ENCODE results near the gene TNRC18. TPM values are rescaled to one million over a fixed set of nuclear protein-coding genes. Genes with fewer than 3 reads are reported as not detected.
A peak's percentile ranks its signal among the peaks of the same experiment; 100 is the strongest.

Gene TNRC18
- total RNA-seq, 1 experiment from 2014 or later = 91.7 TPM

DNA sequence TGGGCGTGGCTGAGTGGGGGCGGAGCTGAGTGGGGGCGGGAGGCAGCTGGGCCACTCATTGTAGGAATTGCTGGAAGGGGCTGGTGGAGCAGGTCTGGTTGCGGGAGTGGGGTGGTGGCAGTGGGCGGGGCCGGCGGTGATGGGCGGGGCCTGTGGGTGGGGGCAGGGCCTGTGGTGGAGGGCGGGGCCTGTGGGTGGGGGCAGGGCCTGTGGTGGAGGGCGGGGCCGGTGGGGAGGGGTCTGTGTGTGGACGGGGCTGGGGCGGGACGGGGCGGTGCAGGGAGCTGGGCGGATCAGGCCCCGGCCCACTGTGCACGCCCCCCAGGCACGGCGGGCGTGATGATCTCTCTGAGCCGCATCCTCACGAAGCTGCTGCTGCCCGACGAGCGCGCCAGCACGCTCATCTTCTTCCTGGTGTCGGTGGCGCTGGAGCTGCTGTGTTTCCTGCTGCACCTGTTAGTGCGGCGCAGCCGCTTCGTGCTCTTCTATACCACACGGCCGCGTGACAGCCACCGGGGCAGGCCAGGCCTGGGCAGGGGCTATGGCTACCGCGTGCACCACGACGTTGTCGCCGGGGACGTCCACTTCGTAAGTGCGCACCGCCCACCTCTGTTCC, 126.9 kb downstream of the TNRC18 start:
- no peaks in the 10 kb centered on the region for H3K9me3 ChIP-seq (ENCODE audit: low read depth, low read length, poor library complexity, severe bottlenecking)
- H3K4me3 ChIP-seq (ENCODE audit: low read depth, low read length, poor library complexity, severe bottlenecking) = no peak overlapping the region
- ChIA-PET CTCF (no interaction called here), POLR2A (ENCODE audit: low non-redundant PET) (no interaction called here)
- H3K4me1 ChIP-seq (ENCODE audit: insufficient read depth, low read length, poor library complexity, severe bottlenecking) = no peaks in the 10 kb centered on the region
- TF ChIP-seq, protein P1, sequence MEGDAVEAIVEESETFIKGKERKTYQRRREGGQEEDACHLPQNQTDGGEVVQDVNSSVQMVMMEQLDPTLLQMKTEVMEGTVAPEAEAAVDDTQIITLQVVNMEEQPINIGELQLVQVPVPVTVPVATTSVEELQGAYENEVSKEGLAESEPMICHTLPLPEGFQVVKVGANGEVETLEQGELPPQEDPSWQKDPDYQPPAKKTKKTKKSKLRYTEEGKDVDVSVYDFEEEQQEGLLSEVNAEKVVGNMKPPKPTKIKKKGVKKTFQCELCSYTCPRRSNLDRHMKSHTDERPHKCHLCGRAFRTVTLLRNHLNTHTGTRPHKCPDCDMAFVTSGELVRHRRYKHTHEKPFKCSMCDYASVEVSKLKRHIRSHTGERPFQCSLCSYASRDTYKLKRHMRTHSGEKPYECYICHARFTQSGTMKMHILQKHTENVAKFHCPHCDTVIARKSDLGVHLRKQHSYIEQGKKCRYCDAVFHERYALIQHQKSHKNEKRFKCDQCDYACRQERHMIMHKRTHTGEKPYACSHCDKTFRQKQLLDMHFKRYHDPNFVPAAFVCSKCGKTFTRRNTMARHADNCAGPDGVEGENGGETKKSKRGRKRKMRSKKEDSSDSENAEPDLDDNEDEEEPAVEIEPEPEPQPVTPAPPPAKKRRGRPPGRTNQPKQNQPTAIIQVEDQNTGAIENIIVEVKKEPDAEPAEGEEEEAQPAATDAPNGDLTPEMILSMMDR (conservative IDR thresholded peaks at IDR 0.05; ENCODE audit: low read depth, low read length) = no peak
- TF ChIP-seq EZH2 (IDR thresholded peaks at IDR 0.05; ENCODE audit: borderline replicate concordance, low read depth, low read length, poor library complexity, severe bottlenecking) = no peak
- no peaks in the 10 kb centered on the region for H3K27me3 ChIP-seq (replicated peaks; ENCODE audit: insufficient read depth, low read depth, low read length, poor library complexity)
- peak; percentile 58 for DNase-seq (ENCODE audit: low spot score)
- no peak overlapping the region for H3K27ac ChIP-seq (ENCODE audit: low read depth, low read length, poor library complexity, severe bottlenecking)
- BruUV-seq (replicated peaks) = no TSS peak
- intact Hi-C loops (cut with micrococcal nuclease; ENCODE audit: unreplicated experiment) = no loop called here
- H3K36me3 ChIP-seq (ENCODE audit: insufficient read depth, low read length, poor library complexity, severe bottlenecking) = peaks cover 9% of the 10 kb centered on the region

DNA sequence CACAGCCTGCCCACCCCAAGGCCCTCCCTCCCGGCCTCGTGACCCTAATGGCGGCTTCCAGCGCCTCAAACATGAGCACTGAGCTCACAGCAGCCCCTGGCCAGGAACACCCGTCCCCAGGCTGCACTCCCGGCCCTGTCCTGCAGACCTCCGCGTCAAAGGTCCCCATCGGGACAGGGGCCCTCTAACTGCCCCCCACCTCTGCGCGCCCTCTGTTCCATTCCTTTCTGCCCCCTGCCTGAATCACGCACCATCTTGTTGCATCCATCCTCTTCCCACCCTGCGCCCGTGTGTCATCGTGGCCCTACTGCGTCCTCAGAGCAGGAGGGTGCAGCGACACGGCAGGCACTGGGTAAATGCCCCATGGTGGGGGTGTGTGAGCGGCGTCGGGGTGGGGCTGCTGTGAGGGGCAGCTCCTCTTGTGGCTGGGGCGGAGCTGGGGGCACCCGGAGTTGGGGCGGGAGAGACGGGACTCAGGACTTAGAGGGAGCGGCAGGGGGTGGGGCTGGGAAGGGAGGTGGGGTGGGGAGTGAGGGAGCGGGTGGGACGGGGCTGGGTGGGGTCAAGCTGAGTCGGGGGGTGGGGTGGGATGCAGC, 127.5 kb downstream of the TNRC18 start:
- POLR2A ChIA-PET (ENCODE audit: low non-redundant PET) = no interaction called here

DNA sequence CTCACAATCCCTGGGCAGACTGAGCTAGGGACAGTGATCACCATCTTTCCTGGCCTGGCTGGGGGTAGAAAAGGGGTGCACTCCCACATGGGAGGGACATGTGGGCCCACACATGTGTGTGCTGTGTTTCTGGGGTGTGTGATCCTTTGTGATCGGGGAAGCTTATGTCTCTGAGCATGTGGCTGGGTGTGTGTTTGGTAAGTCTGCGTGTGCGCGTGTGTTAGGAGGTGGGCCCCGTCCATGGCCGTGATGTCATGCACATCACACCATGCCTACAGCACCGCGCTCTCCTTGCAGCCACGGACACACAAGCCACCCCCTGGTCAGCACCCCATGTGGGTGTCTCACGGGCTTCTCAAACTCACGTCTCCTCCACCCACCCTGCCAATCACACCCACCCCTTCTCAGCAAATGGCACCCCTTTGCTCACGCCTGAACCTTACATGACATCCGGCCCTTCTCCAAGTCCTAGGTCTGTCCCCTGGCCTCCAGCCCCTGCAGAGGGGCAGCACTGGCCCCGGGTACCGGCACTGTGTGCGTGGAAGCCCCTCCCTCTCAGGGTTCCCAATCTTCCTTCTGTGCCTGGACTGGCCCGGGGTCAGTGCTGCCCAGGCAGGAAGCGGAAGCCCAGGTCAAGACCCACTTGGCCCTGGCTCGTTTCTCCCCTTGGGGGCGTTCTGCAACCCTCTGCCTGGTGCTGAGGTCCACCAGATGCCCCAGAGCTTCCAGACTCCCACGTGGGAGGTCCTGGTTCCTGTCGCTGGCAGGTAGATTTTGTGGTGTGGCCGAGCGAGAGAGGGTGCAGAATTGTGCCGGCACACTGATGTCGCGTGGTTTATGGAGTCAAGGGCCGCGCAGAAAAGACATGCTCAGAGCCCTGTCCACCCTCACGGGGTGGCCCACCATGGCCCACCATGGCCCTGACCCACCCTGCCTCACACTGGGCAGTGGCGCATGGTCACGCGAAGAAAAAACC, 128.3 kb downstream of the TNRC18 start:
- intact Hi-C loops (cut with micrococcal nuclease; ENCODE audit: unreplicated experiment) = no loop called here
- Histone ChIP-seq H3K27me3 (replicated peaks; ENCODE audit: insufficient read depth, low read depth, low read length, poor library complexity) (no peaks in the 10 kb centered on the region), H3K4me3 (ENCODE audit: low read depth, low read length, poor library complexity, severe bottlenecking) (no peak overlapping the region), H3K36me3 (ENCODE audit: insufficient read depth, low read length, poor library complexity, severe bottlenecking) (peaks cover 9% of the 10 kb centered on the region), H3K27ac (ENCODE audit: low read depth, low read length, poor library complexity, severe bottlenecking) (no peak overlapping the region), H3K9me3 (ENCODE audit: low read depth, low read length, poor library complexity, severe bottlenecking) (no peaks in the 10 kb centered on the region), H3K4me1 (ENCODE audit: insufficient read depth, low read length, poor library complexity, severe bottlenecking) (no peaks in the 10 kb centered on the region)
- DNase-seq (ENCODE audit: low spot score) = no peak
- ChIA-PET POLR2A (ENCODE audit: low non-redundant PET) (no interaction called here), CTCF (no interaction called here)
- no TSS peak for BruUV-seq (replicated peaks)
- no peak for TF ChIP-seq EZH2 (IDR thresholded peaks at IDR 0.05; ENCODE audit: borderline replicate concordance, low read depth, low read length, poor library complexity, severe bottlenecking)
- TF ChIP-seq, protein P1 (conservative IDR thresholded peaks at IDR 0.05; ENCODE audit: low read depth, low read length) = no peak

More for the DNA sequence above, 127.5 kb downstream of the TNRC18 start:
- intact Hi-C loops (cut with micrococcal nuclease; ENCODE audit: unreplicated experiment) = no loop called here
- Histone ChIP-seq H3K9me3 (ENCODE audit: low read depth, low read length, poor library complexity, severe bottlenecking) (no peaks in the 10 kb centered on the region), H3K36me3 (ENCODE audit: insufficient read depth, low read length, poor library complexity, severe bottlenecking) (peaks cover 9% of the 10 kb centered on the region), H3K27ac (ENCODE audit: low read depth, low read length, poor library complexity, severe bottlenecking) (no peak overlapping the region), H3K27me3 (replicated peaks; ENCODE audit: insufficient read depth, low read depth, low read length, poor library complexity) (no peaks in the 10 kb centered on the region), H3K4me3 (ENCODE audit: low read depth, low read length, poor library complexity, severe bottlenecking) (no peak overlapping the region), H3K4me1 (ENCODE audit: insufficient read depth, low read length, poor library complexity, severe bottlenecking) (no peaks in the 10 kb centered on the region)
- CTCF ChIA-PET = no interaction called here
- BruUV-seq (replicated peaks) = no TSS peak
- TF ChIP-seq EZH2 (IDR thresholded peaks at IDR 0.05; ENCODE audit: borderline replicate concordance, low read depth, low read length, poor library complexity, severe bottlenecking) = no peak
- TF ChIP-seq, protein P1 (conservative IDR thresholded peaks at IDR 0.05; ENCODE audit: low read depth, low read length) = no peak
- DNase-seq (ENCODE audit: low spot score) = no peak
